GM12891 (cell line): ENCODE measurements around the gene WAPL.

Source experiments
- DNase-seq: peaks from one replicate; pipeline ENCODE4 v3.0.0; 2011; ENCODE audit warnings: low spot score; ENCODE audit not compliant: insufficient read length
- FAIRE-seq: peaks from 2 replicates; lab custom pipeline; 2011; peaks lifted over from hg19 to GRCh38; lab: Jason Lieb, UNC
- PAX5 ChIP-seq: IDR thresholded peaks from 2 replicates; pipeline ENCODE4 v1.6.1; 2011; ENCODE audit warnings: low read length, moderate library complexity, mild to moderate bottlenecking; ENCODE audit not compliant: insufficient read depth, severe bottlenecking
- POLR2A ChIP-seq: IDR thresholded peaks from 2 replicates; pipeline ENCODE4 v1.6.1; 2011; ENCODE audit warnings: low read depth, low read length, control low read depth
- POLR2AphosphoS5 ChIP-seq: IDR thresholded peaks from 2 replicates; pipeline ENCODE4 v1.6.1; 2011; ENCODE audit warnings: low read depth, low read length, control low read depth
- POU2F2 ChIP-seq: IDR thresholded peaks from 2 replicates; pipeline ENCODE4 v1.6.1; 2011; ENCODE audit warnings: low read depth, mild to moderate bottlenecking, control low read depth, low read length, moderate library complexity
- SPI1 ChIP-seq: IDR thresholded peaks from 2 replicates; pipeline ENCODE4 v1.6.1; 2011; ENCODE audit warnings: low read depth, low read length, control low read depth
- TAF1 ChIP-seq: IDR thresholded peaks from 2 replicates; pipeline ENCODE4 v1.6.1; 2011; ENCODE audit warnings: low read depth, low read length, control low read depth

Gene WAPL

GRCh38 chr10:86481761-86482160 is 39.8 kb downstream of the WAPL start:
- DNase-seq: no peak
- TF ChIP-seq TAF1 (no peak), SPI1 (no peak), PAX5 (no peak), POU2F2 (no peak), POLR2AphosphoS5 (no peak), POLR2A (no peak)
- FAIRE-seq: no peak

GRCh38 chr10:86480571-86480970 is 41.0 kb downstream of the WAPL start:
- DNase-seq: no peak
- no peak for FAIRE-seq
- no peak for TF ChIP-seq POLR2A
- TF ChIP-seq PAX5: no peak
- TF ChIP-seq POU2F2: no peak
- no peak for TF ChIP-seq TAF1
- TF ChIP-seq POLR2AphosphoS5: no peak
- TF ChIP-seq SPI1: no peak

GRCh38 chr10:86472061-86472460 is 49.5 kb downstream of the WAPL start:
- DNase-seq (no peak), FAIRE-seq (no peak)
- TF ChIP-seq POLR2A: no peak
- no peak for TF ChIP-seq POU2F2
- no peak for TF ChIP-seq SPI1
- no peak for TF ChIP-seq PAX5
- TF ChIP-seq POLR2AphosphoS5: no peak
- TF ChIP-seq TAF1: no peak

- FAIRE-seq (peak; percentile 33), DNase-seq (no peak)
- no peak for TF ChIP-seq TAF1
- no peak for TF ChIP-seq POLR2AphosphoS5
- no peak for TF ChIP-seq POU2F2
- no peak for TF ChIP-seq POLR2A
- TF ChIP-seq PAX5: no peak
- TF ChIP-seq SPI1: no peak
Observed at GRCh38 chr10:86461963-86462804, 59.4 kb downstream of the WAPL start.

- TF ChIP-seq POLR2A: no peak
- TF ChIP-seq POU2F2: no peak
- no peak for TF ChIP-seq POLR2AphosphoS5
- TF ChIP-seq SPI1: no peak
- TF ChIP-seq TAF1: no peak
- TF ChIP-seq PAX5: no peak
- DNase-seq (no peak), FAIRE-seq (no peak)
Observed at GRCh38 chr10:86451604-86451960, 70.0 kb downstream of the WAPL start.

GRCh38 chr10:86450806-86451603 is 70.6 kb downstream of the WAPL start:
- FAIRE-seq (no peak), DNase-seq (no peak)
- TF ChIP-seq POLR2AphosphoS5 (no peak), TAF1 (no peak), POU2F2 (no peak), SPI1 (no peak), POLR2A (no peak)

- FAIRE-seq: peak; percentile 47
- no peak for DNase-seq
- TF ChIP-seq POU2F2 (no peak), POLR2A (no peak), TAF1 (no peak), SPI1 (no peak), PAX5 (no peak), POLR2AphosphoS5 (no peak)
Observed at GRCh38 chr10:86449926-86450558, 71.5 kb downstream of the WAPL start.

- TF ChIP-seq POU2F2 (no peak), PAX5 (no peak), SPI1 (no peak), POLR2A (no peak), POLR2AphosphoS5 (no peak), TAF1 (no peak)
- DNase-seq: no peak
- FAIRE-seq: no peak
Observed at GRCh38 chr10:86447432-86447831, 74.2 kb downstream of the WAPL start.

GRCh38 chr10:86446987-86447386 is 74.6 kb downstream of the WAPL start:
- DNase-seq (no peak), FAIRE-seq (no peak)

More at GRCh38 chr10:86446987-86447386, 74.6 kb downstream of the WAPL start:
- TF ChIP-seq POU2F2 (no peak), TAF1 (no peak), POLR2AphosphoS5 (no peak), POLR2A (no peak), SPI1 (no peak), PAX5 (no peak)
